ENCODE results near the gene OR4D11. TPM values are rescaled to one million over a fixed set of nuclear protein-coding genes. Genes with fewer than 3 reads are reported as not detected.
"Not testable (repeated sequence)": the region's sequence is repeated elsewhere in the genome, so short reads cannot be mapped to it uniquely, and the experiment has no call there.

Gene OR4D11
- total RNA-seq, 1 experiment from 2014 or later = not detected

- Histone ChIP-seq H3K27ac (ENCODE audit: low read length) (no peak overlapping the region), H3K4me3 (ENCODE audit: low read depth in 2 of 2, low read length in 2 of 2) (no peak overlapping the region), H3K27me3 (ENCODE audit: control insufficient read depth, insufficient read depth, low read length) (no peaks in the 10 kb centered on the region), H3K4me1 (ENCODE audit: control insufficient read depth, insufficient read depth, low read length) (peaks cover 12% of the 10 kb centered on the region), H3K9me3 (ENCODE audit: control insufficient read depth, insufficient read depth, low read depth, low read length) (no peaks in the 10 kb centered on the region), H3K36me3 (ENCODE audit: control insufficient read depth, insufficient read depth, low read length) (no peaks in the 10 kb centered on the region)
- DNase-seq (ENCODE audit: low read depth, low spot score) (no peak), ATAC-seq (no peak)
- intact Hi-C loops (cut with micrococcal nuclease; ENCODE audit: unreplicated experiment) = no loop called here
- no peak for TF ChIP-seq CTCF (IDR thresholded peaks at IDR 0.05)
- TF ChIP-seq SIN3A (IDR thresholded peaks at IDR 0.05; ENCODE audit: borderline replicate concordance, insufficient read depth, low read depth, low read length) = no peak
- TF ChIP-seq TCF7L2 (IDR thresholded peaks at IDR 0.05; ENCODE audit: low read depth, low read length) = no peak
- TF ChIP-seq REST (IDR thresholded peaks at IDR 0.05; ENCODE audit: insufficient read depth in 1 of 2, low read depth in 2 of 2, low read length in 1 of 2) = no peak
- TF ChIP-seq POLR2AphosphoS5 (IDR thresholded peaks at IDR 0.05; ENCODE audit: low read depth, low read length) = no peak
- CTCF ChIA-PET = no interaction called here
- no TSS peak for BruUV-seq (replicated peaks)
- in situ Hi-C loops (cut with HindIII; ENCODE audit: low pct_unique_long_range_greater_than_20kb, low sequenced_read_pairs) = no loop called here
- POLR2A ChIA-PET = interaction anchor here (0.7 kb wide), 1 partner anchor 435 kb away, joined by 3 read pairs; the partner anchor contains the start of gene FAM111B
These were observed 38.9 kb downstream of the OR4D11 start for GRCh38 chr11:59542142-59542810.

DNA sequence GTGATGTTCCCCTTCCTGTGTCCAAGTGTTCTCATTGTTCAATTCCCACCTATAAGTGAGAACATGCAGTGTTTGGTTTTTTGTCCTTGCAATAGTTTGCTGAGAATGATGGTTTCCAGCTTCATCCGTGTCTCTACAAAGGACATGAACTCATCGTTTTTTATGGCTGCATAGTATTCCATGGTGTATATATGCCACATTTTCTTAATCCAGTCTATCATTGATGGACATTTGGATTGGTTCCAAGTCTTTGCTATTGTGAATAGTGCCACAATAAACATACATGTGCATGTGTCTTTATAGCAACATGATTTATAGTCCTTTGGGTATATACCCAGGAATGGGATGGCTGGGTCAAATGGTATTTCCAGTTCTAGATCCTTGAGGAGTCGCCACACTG is 40.3 kb downstream of the OR4D11 start:
- H3K9me3 ChIP-seq (ENCODE audit: control insufficient read depth, insufficient read depth, low read depth, low read length); H3K4me3 ChIP-seq (ENCODE audit: low read depth in 2 of 2, low read length in 2 of 2); H3K27me3 ChIP-seq (ENCODE audit: control insufficient read depth, insufficient read depth, low read length); DNase-seq (ENCODE audit: low read depth, low spot score); H3K36me3 ChIP-seq (ENCODE audit: control insufficient read depth, insufficient read depth, low read length); in situ Hi-C loops (cut with HindIII; ENCODE audit: low pct_unique_long_range_greater_than_20kb, low sequenced_read_pairs); CTCF ChIA-PET; POLR2A ChIA-PET; H3K27ac ChIP-seq (ENCODE audit: low read length); BruUV-seq (replicated peaks); ATAC-seq; intact Hi-C loops (cut with micrococcal nuclease; ENCODE audit: unreplicated experiment): not testable (repeated sequence)
- peaks cover 11% of the 10 kb centered on the region for H3K4me1 ChIP-seq (ENCODE audit: control insufficient read depth, insufficient read depth, low read length)

- DNase-seq (ENCODE audit: low read depth, low spot score) (no peak), ATAC-seq (no peak)
- Histone ChIP-seq H3K27me3 (ENCODE audit: control insufficient read depth, insufficient read depth, low read length) (no peaks in the 10 kb centered on the region), H3K4me1 (ENCODE audit: control insufficient read depth, insufficient read depth, low read length) (peaks cover 16% of the 10 kb centered on the region), H3K4me3 (ENCODE audit: low read depth in 2 of 2, low read length in 2 of 2) (peak overlapping the region; percentile 26 to 50), H3K36me3 (ENCODE audit: control insufficient read depth, insufficient read depth, low read length) (no peaks in the 10 kb centered on the region), H3K27ac (ENCODE audit: low read length) (peak overlapping the region; percentile 75), H3K9me3 (ENCODE audit: control insufficient read depth, insufficient read depth, low read depth, low read length) (no peaks in the 10 kb centered on the region)
- TSS peak; percentile 92 for BruUV-seq (replicated peaks)
- CTCF ChIA-PET = no interaction called here
- TF ChIP-seq SIN3A (IDR thresholded peaks at IDR 0.05; ENCODE audit: borderline replicate concordance, insufficient read depth, low read depth, low read length) (no peak), REST (IDR thresholded peaks at IDR 0.05; ENCODE audit: insufficient read depth in 1 of 2, low read depth in 2 of 2, low read length in 1 of 2) (no peak)
- in situ Hi-C loops (cut with HindIII; ENCODE audit: low pct_unique_long_range_greater_than_20kb, low sequenced_read_pairs) = no loop called here
- POLR2A ChIA-PET = no interaction called here
- intact Hi-C loops (cut with micrococcal nuclease; ENCODE audit: unreplicated experiment) = no loop called here
These were observed 41.4 kb downstream of the OR4D11 start for GRCh38 chr11:59544869-59545178.
